Measurements from ENCODE around the gene JADE1.

The JADE1 gene

DNA sequence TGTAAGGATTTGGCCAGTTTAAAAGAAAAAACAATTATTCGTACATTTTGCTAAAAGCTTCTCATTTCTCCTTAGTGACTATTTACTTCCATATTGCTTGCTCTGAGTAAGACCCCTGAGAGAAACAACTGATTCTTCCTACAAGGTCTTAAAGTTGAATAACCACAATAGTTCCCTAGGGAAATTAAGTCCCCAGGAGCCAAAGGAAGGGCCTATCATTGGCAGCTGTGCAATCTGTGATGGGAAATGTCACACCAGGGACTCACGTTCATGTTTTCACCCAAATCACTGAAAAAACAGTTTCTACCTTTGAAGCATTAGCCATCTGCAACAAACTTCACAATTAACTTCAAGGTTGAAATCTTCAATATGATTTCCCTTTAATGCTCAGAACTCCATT lies 66.7 kb downstream of the JADE1 start:
- TF ChIP-seq, protein P1, sequence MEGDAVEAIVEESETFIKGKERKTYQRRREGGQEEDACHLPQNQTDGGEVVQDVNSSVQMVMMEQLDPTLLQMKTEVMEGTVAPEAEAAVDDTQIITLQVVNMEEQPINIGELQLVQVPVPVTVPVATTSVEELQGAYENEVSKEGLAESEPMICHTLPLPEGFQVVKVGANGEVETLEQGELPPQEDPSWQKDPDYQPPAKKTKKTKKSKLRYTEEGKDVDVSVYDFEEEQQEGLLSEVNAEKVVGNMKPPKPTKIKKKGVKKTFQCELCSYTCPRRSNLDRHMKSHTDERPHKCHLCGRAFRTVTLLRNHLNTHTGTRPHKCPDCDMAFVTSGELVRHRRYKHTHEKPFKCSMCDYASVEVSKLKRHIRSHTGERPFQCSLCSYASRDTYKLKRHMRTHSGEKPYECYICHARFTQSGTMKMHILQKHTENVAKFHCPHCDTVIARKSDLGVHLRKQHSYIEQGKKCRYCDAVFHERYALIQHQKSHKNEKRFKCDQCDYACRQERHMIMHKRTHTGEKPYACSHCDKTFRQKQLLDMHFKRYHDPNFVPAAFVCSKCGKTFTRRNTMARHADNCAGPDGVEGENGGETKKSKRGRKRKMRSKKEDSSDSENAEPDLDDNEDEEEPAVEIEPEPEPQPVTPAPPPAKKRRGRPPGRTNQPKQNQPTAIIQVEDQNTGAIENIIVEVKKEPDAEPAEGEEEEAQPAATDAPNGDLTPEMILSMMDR (conservative IDR thresholded peaks at IDR 0.05; ENCODE audit: low read depth) = no peak
- no peak overlapping the region for H3K27ac ChIP-seq
- no peak for DNase-seq (ENCODE audit: low spot score)
- ChIA-PET CTCF (no interaction called here), POLR2A (ENCODE audit: low non-redundant PET) (no interaction called here)

DNA sequence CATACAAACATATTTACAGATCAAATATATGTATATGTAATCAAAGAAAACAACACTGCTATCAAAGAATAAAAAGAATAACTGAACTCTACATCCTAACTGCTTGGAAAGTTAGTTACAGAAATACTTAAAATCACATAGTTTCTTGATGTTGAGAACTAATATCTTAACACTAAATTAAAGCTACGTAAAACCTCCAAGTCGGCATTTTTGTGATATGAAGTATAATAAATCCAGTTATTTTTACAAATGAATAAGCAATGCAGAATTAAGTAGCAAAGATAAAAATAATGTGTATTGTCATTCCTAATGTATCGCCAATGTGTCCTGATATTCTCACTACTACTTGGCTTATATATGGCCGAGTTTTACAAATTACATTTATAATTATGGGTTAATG lies 68.4 kb downstream of the JADE1 start:
- CTCF ChIA-PET = no interaction called here
- TF ChIP-seq, protein P1 (conservative IDR thresholded peaks at IDR 0.05; ENCODE audit: low read depth) = no peak
- DNase-seq (ENCODE audit: low spot score) = no peak
- H3K27ac ChIP-seq = no peak overlapping the region
- POLR2A ChIA-PET (ENCODE audit: low non-redundant PET) = no interaction called here

DNA sequence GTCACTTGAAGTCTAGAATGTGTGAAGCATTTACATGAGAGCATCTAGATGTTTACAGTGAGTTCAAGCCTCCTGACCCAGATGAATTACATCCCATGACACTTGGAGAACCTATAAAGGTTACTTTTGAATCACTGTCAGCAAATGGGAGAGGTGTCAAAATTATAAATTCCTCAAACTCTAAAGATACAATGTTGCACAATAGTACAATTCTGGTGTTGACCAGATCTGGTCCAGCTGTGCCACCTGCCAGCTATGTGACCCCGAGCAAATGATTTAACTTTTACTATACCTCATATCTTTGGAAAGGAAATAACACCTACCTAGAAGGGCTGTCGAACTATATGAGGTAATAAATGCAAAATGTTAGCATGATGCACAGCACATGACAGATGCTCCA lies 69.8 kb downstream of the JADE1 start:
- ChIA-PET CTCF (interaction anchor here (0.6 kb wide), 1 partner anchor 299 kb away, joined by 3 read pairs; no protein-coding TSS in a partner anchor), POLR2A (ENCODE audit: low non-redundant PET) (no interaction called here)
- TF ChIP-seq, protein P1 (conservative IDR thresholded peaks at IDR 0.05; ENCODE audit: low read depth) = no peak
- DNase-seq (ENCODE audit: low spot score) = no peak
- H3K27ac ChIP-seq = no peak overlapping the region

DNA sequence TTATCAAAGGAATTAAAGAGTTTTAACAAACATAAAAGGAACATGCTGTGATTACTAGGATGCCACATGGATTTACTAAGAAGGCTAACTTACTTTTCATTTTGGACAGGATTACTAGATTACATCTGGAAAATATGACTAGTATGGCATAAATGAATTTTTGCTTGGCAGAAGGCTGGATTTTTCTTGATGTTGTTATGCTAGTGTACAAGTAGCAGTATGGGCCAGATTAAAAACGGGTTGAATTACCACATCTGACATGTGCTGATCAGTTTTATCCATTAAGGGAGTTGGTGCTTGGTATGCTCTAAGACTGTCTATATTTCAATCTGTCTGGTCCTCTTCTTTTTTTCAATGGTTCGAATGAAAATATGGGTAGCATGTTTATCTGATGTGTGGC lies 70.5 kb downstream of the JADE1 start:
- no peak for DNase-seq (ENCODE audit: low spot score)
- TF ChIP-seq, protein P1 (conservative IDR thresholded peaks at IDR 0.05; ENCODE audit: low read depth) = no peak
- no peak overlapping the region for H3K27ac ChIP-seq
- ChIA-PET CTCF (no interaction called here), POLR2A (ENCODE audit: low non-redundant PET) (no interaction called here)

DNA sequence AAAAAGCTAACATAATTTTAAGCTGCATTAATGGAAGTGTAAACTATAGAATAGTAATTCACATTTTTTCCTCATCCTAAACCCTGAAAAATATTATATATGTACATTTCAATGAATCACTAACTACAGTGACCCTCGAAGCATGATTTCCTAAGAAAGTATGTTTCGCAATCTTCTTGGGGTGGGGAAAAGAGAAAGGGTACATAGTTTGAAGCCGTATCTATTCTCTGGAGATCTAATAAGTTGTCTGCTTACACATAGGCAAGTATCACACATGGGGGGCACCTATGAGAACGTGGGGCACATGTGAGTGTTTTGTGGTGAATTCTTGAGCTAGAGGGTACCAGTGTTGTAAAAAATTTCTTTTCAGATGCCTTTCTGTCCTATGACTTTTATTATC lies 71.2 kb downstream of the JADE1 start:
- TF ChIP-seq, protein P1 (conservative IDR thresholded peaks at IDR 0.05; ENCODE audit: low read depth) = no peak
- H3K27ac ChIP-seq = no peak overlapping the region
- ChIA-PET CTCF (no interaction called here), POLR2A (ENCODE audit: low non-redundant PET) (no interaction called here)
- DNase-seq (ENCODE audit: low spot score) = no peak

DNA sequence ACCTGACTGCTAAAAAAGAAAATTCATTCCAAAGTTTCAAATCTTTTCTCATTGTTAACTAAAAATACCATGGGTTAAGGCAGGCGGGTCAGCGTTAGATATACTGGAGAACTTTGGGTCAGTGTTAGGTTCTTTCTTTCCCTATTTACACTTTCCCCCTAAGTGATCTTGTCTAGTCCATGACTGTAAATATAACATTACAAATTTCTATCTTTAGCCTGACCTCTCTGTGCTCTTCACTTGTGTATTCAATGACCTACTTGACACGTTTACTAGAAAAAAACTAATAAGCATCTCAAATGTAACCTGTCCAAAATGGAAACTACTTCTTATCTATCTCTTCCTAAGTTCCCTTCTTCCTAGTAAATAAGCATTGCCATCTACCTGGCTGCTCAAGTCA lies 95.3 kb downstream of the JADE1 start:
- DNase-seq (ENCODE audit: low spot score) = no peak
- no peak overlapping the region for H3K27ac ChIP-seq
- POLR2A ChIA-PET (ENCODE audit: low non-redundant PET) = no interaction called here
- CTCF ChIA-PET = no interaction called here
- TF ChIP-seq, protein P1 (conservative IDR thresholded peaks at IDR 0.05; ENCODE audit: low read depth) = no peak

DNA sequence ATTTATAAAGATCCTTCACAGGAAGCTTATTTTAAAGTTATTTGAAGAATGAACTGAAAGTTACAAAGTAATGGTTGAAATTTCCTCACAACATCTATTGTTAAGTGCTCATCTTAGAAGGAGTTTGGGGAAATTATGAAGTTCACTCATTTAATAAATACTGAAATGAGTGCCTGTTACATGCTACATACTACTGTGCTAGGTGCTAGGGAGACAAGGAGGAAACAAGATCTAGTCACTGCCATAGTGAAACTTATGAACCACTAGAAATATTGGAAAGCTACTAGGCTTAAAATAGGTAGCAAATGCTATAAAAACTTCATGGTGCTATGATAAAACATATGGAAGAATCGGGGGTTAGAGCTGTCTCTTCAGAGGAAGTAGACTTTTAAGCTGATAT lies 97.1 kb downstream of the JADE1 start:
- no peak overlapping the region for H3K27ac ChIP-seq
- TF ChIP-seq, protein P1 (conservative IDR thresholded peaks at IDR 0.05; ENCODE audit: low read depth) = no peak
- ChIA-PET POLR2A (ENCODE audit: low non-redundant PET) (no interaction called here), CTCF (no interaction called here)
- no peak for DNase-seq (ENCODE audit: low spot score)

Data from RWPE1 (cell line).